Coronary artery (tissue), 2 donors: ENCODE results near the gene KRT33A.
"Not testable (repeated sequence)": the region's sequence is repeated elsewhere in the genome, so short reads cannot be mapped to it uniquely, and the experiment has no call there.

ENCODE experiments used
- DNase-seq: peaks from one replicate; pipeline ENCODE4 v3.0.0-alpha.2; 2017; ENCODE audit warnings: low spot score
- H3K27ac ChIP-seq, 2 donors: fragments of 200-600 bp; sonication (generic); one replicate each; pipeline ENCODE4 v1.5.1; 2016 to 2019
- H3K4me3 ChIP-seq: fragments of 200-600 bp; sonication (generic); 2 replicates; pipeline ENCODE4 v1.5.1; 2016; ENCODE audit warnings: mild to moderate bottlenecking, moderate library complexity
- TF ChIP-seq, protein P1 (sequence below): fragments of 200-600 bp; sonication (generic); IDR thresholded peaks from one replicate; pipeline ENCODE4 v1.5.1; 2019; ENCODE audit warnings: antibody characterized with exemption

KRT33A gene

DNA sequence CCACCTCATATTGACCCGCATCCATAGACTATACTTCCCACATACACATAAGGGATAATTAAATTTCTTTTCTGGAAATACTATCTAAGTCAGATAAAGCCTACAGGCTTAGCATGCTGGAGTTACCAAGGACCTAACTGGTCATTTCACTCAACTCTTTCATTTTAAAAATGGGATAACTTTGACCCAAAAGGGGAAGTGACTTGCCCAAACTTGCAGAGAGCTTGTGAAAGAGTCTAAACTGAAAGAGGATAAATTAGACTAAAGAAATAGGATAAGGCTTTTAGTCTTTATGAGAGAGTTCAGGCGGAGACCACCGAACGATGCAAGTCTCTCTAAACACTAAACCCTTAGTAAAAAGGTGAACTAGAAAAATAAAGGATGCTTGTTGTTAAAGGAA lies 3.9 kb upstream of the KRT33A start:
- H3K4me3 ChIP-seq = no peak overlapping the region
- TF ChIP-seq, protein P1, sequence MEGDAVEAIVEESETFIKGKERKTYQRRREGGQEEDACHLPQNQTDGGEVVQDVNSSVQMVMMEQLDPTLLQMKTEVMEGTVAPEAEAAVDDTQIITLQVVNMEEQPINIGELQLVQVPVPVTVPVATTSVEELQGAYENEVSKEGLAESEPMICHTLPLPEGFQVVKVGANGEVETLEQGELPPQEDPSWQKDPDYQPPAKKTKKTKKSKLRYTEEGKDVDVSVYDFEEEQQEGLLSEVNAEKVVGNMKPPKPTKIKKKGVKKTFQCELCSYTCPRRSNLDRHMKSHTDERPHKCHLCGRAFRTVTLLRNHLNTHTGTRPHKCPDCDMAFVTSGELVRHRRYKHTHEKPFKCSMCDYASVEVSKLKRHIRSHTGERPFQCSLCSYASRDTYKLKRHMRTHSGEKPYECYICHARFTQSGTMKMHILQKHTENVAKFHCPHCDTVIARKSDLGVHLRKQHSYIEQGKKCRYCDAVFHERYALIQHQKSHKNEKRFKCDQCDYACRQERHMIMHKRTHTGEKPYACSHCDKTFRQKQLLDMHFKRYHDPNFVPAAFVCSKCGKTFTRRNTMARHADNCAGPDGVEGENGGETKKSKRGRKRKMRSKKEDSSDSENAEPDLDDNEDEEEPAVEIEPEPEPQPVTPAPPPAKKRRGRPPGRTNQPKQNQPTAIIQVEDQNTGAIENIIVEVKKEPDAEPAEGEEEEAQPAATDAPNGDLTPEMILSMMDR = no peak
- H3K27ac ChIP-seq = no peak overlapping the region
- no peak for DNase-seq

GRCh38 chr17:41352597-41353366 lies 2.2 kb upstream of the KRT33A start:
- Histone ChIP-seq H3K27ac (no peak overlapping the region), H3K4me3 (no peak overlapping the region)
- DNase-seq = no peak
- TF ChIP-seq, protein P1 = no peak

DNA sequence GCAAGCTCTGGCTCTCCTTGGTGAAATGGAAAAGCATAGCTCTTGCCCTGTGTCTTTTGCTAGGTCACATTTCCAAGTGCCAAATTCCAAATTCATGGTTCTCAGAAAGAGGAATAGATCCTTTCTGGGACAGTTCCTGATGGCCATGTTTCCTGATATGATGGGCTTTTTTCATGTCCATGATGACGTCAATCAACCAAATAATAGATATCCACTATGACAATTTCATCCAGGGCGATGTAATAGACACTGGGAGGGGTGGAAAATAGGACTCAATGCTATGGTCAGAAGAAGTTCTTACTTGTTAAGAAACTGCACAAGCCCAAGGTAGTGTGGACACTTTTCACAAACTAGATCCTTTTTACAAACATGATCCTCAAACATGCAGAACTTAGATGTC lies 549 bp upstream of the KRT33A start:
- TF ChIP-seq, protein P1 = no peak
- Histone ChIP-seq H3K27ac (no peak overlapping the region), H3K4me3 (no peak overlapping the region)
- DNase-seq = no peak

- DNase-seq = no peak
- TF ChIP-seq, protein P1 = no peak
- no peak overlapping the region for H3K4me3 ChIP-seq
- no peak overlapping the region for H3K27ac ChIP-seq
Observed at GRCh38 chr17:41347869-41348760, 2.5 kb downstream of the KRT33A start.

DNA sequence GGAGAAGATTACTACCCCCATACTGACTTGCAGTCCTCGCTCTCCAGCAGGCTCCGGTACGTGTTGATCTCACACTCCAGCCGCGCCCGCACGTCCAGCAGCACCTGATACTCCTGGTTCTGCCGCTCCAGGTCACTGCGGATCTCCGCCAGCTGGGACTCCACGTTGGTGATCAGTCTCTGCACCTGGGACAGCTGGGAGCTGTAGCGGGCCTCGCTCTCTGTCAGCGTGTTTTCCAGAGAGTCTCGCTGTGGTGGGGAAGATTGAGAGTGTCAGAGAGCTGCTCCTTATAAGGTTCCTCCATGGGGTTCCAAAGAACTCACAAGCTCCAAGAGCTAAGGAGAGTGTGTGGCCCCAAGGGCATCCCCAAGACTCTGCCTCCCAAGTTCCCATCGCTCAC lies 4.2 kb downstream of the KRT33A start:
- not testable (repeated sequence) for DNase-seq, H3K27ac ChIP-seq, H3K4me3 ChIP-seq

- no peak for DNase-seq
- no peak overlapping the region for H3K27ac ChIP-seq
- TF ChIP-seq, protein P1 = no peak
- H3K4me3 ChIP-seq = no peak overlapping the region
Observed at GRCh38 chr17:41345992-41346391, 4.6 kb downstream of the KRT33A start.

DNA sequence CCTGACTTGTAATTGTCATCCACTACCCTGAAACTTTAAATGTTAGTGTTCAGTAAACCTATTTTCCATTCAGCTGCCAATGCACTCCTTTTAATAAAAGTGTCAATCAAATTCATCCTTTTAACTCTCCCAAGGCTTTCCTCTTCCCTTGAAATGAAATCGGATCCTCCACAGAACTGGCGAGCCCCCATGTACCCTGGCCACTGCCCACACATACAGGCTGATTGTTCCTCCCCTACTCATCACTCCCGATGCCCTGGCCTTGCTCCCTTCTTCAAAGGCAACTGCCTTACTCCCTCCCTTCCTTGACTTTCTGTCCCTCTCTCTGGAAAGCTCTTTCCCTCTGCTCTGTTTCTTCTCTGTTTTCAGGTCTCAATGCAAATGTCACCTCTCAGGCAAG lies 7.6 kb downstream of the KRT33A start:
- TF ChIP-seq, protein P1 = no peak
- DNase-seq = no peak
- H3K4me3 ChIP-seq = no peak overlapping the region
- H3K27ac ChIP-seq = no peak overlapping the region
